ENCODE results near the gene MGST3.
"Not testable (repeated sequence)": the region's sequence is repeated elsewhere in the genome, so short reads cannot be mapped to it uniquely, and the experiment has no call there.

MGST3 gene

DNA sequence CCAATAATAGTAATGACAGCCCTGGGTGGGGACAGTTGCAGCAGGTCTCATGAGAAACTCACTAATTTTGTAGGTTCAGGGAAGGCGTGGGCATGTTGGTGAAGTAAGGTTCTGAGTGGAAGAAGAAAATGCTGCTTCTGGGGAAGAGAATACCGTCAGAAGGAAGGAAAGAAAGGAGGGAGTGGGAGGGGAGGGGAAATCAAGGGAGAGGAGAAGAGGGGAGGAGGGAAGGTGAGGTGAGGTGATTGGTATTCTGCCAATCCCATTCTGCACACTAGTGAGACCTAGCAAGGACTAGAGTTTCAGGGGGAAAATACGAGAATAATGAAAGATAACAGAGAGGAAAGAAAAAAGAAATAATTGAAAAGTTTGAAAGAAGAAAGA is 32.4 kb upstream of the MGST3 start:
- TF ChIP-seq, protein P1, sequence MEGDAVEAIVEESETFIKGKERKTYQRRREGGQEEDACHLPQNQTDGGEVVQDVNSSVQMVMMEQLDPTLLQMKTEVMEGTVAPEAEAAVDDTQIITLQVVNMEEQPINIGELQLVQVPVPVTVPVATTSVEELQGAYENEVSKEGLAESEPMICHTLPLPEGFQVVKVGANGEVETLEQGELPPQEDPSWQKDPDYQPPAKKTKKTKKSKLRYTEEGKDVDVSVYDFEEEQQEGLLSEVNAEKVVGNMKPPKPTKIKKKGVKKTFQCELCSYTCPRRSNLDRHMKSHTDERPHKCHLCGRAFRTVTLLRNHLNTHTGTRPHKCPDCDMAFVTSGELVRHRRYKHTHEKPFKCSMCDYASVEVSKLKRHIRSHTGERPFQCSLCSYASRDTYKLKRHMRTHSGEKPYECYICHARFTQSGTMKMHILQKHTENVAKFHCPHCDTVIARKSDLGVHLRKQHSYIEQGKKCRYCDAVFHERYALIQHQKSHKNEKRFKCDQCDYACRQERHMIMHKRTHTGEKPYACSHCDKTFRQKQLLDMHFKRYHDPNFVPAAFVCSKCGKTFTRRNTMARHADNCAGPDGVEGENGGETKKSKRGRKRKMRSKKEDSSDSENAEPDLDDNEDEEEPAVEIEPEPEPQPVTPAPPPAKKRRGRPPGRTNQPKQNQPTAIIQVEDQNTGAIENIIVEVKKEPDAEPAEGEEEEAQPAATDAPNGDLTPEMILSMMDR (IDR thresholded peaks at IDR 0.05; ENCODE audit: extremely low read depth, missing control alignments), result no peak
- no peak for DNase-seq (ENCODE audit: low spot score)

DNA sequence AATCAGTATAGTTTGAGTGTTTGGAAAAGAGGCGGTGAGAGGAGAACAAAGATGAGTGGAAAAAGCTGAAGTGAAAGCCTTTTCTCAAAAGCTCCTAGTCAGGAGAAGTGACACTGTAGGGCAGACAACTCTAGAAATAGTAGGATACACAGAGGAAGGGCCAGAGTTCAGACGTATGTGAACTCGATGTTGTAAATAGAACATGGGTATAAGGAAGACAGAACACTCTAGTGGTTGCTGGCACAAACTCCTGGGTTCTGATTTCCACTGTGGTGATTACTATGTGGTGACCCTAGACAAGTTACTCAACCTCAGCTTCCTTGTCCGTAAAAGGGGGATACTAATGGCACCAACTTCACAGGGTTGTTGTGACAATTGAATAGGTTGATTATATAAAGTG is 30.2 kb upstream of the MGST3 start:
- TF ChIP-seq, protein P1 (IDR thresholded peaks at IDR 0.05; ENCODE audit: extremely low read depth, missing control alignments), result no peak
- DNase-seq (ENCODE audit: low spot score), result no peak

DNA sequence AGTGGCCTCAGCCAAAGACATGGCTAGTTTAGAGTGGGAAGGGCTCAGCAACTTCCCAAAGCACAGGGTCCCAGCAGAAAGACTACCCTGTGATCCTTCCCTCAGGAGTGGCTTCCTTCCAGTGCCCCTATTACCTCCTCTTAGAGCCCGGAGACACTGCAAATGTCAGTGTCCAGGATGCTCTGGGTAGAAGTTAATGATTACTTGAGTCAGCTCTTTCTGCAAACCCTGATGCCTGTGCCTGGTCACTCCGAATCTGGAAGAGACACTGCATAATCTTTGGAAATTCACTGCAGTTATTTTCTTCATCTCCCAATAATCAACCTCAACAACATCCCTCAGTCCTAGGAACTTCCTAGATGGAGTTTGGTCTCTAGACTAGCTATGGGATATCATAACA is 27.2 kb upstream of the MGST3 start:
- DNase-seq (ENCODE audit: low spot score), result no peak
- TF ChIP-seq, protein P1 (IDR thresholded peaks at IDR 0.05; ENCODE audit: extremely low read depth, missing control alignments), result no peak

DNA sequence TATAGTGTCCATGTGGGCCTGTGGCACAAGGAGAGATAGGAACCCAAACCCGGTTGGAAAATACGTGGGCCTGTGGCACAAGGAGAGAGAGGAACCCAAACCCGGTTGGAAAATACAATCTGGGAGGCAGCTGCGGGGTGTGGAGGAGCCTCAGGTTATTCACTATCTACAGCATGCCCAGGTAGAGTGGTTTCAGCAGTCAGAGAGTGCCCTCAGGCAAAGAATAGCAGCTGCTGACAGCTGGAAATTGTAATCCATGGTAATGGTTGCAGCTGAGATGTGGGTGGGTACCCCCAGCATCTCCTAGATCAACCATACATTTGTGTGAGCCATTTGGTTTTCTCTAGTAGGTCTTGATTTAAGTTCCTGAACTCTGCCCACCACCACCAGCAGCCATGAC is 25.8 kb upstream of the MGST3 start:
- TF ChIP-seq, protein P1 (IDR thresholded peaks at IDR 0.05; ENCODE audit: extremely low read depth, missing control alignments), result no peak
- DNase-seq (ENCODE audit: low spot score), result no peak

DNA sequence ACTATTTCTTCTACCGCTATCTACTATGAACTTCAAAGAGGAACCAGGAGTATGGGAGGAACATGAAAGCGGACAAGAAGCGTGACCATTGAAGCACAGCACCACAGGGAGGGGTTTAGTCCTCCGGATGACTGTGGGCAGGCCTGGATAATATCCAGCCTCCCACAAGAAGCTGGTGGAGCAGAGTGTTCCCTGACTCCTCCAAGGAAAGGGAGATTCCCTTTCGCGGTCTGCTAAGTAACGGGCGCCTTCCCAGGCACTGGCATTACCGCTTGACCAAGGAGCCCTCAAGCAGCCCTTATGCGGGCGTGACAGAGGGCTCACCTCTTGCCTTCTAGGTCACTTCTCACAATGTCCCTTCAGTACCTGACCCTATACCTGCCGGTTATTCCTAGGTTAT is 24.4 kb upstream of the MGST3 start:
- not testable (repeated sequence) for DNase-seq (ENCODE audit: low spot score)

DNA sequence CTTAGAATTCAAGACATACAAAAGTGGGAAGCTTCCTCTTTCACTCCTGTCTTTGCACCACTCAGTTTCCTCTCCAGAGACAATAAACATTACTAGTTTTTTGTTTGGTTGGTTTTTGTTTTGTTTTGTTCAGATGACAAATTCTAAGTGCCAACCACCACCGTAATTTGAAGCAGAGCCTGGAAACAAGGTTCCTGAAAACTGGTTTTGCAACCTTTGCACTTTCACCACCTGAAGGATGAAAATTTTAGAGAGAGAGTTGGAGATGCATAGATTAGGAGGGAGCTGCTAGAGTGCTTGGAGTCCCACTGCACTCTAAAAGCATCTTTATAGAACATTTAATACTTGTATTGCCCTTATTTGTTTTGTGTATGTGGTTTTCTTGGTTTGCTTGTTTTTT is 20.2 kb upstream of the MGST3 start:
- TF ChIP-seq, protein P1 (IDR thresholded peaks at IDR 0.05; ENCODE audit: extremely low read depth, missing control alignments), result no peak
- DNase-seq (ENCODE audit: low spot score), result no peak

DNA sequence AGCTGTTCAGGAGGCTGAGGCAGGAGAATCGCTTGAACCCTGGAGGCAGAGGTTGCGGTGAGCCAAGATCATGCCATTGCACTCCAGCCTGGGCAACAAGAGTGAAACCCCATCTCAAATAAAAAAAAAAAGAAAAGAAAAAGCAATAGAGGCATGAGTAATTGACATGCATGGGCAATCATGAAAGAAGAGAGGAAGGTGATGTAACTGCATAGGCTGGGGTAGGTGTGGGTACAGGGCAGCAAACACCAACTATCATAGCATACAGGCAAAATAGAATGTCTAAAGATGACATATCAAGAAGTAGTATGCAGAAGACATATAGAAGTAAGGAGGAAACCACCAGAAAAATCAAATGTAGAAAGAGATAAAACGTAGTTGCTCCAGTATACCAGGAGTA is 19.0 kb upstream of the MGST3 start:
- no peak for DNase-seq (ENCODE audit: low spot score)
- TF ChIP-seq, protein P1 (IDR thresholded peaks at IDR 0.05; ENCODE audit: extremely low read depth, missing control alignments), result no peak

DNA sequence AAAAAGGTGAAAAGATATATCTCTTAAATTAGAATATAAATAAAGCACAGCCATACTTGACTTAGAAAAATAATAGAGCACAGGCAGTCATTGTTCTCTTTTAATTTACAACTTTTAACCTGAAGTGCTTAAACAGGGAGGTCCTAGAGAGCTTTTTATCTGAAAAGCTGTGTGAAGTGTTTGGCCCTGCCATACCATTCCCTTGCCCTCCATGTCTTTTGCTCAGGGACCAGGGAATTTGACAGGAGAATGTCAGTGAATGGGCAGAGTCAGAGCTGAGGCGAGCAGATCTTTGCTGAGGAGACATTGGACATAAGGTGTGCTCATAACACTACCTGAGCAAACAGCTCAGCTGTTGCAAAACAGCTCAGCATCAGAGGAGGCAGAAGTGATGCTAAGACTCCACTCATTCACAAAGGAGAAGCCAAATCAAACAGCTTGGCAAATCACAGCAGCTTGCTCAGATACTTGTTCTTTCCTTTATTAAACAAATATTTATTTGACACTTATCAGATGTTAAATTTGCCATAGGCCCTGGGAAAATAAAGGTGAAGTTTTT is 14.9 kb upstream of the MGST3 start:
- TF ChIP-seq, protein P1 (IDR thresholded peaks at IDR 0.05; ENCODE audit: extremely low read depth, missing control alignments), result no peak
- DNase-seq (ENCODE audit: low spot score), result no peak
